HEK293 (cell line): ENCODE data around the gene GLIS1.
A peak's percentile ranks its signal among the peaks of the same experiment; 100 is the strongest.

Experiments
- CTCF ChIA-PET: fragments of 350-600 bp; formaldehyde crosslinking; extraction: SDS; loops from one replicate; lab custom pipeline; 2021; ENCODE audit warnings: antibody characterized with exemption; lab: Yijun Ruan, JAX
- POLR2A ChIA-PET: fragments of 300-600 bp; formaldehyde crosslinking; extraction: SDS; loops from one replicate; lab custom pipeline; 2020; ENCODE audit warnings: antibody characterized with exemption, inconsistent platforms; lab: Yijun Ruan, JAX
- H3K27ac ChIP-seq: fragments of 200-500 bp; sonication (Bioruptor generic); 2 replicates; pipeline ENCODE4 v1.5.1; 2014; ENCODE audit warnings: low read depth, low read length, control low read depth, inconsistent platforms; ENCODE audit errors: extremely low read depth
- H3K36me3 ChIP-seq, 2 experiments: fragments of 200-500 bp in 1 of 2; sonication (Bioruptor generic) in 1 of 2; 1 replicate in 1 of 2; 2 replicates in 1 of 2; pipeline ENCODE4 v1.5.1; 2014 to 2017; ENCODE audit warnings: inconsistent platforms in 2 of 2, low read length in 2 of 2; ENCODE audit not compliant: control insufficient read depth in 2 of 2, insufficient read depth in 1 of 2
- H3K4me1 ChIP-seq: fragments of 200-500 bp; sonication (Bioruptor generic); 2 replicates; pipeline ENCODE4 v1.5.1; 2014; ENCODE audit warnings: mild to moderate bottlenecking, low read length, inconsistent platforms; ENCODE audit not compliant: control insufficient read depth, insufficient read depth
- H3K4me3 ChIP-seq: 2 replicates; pipeline ENCODE4 v1.5.1; 2011; ENCODE audit warnings: low read depth, mild to moderate bottlenecking, control low read depth, low read length, moderate library complexity
- H3K9me3 ChIP-seq: fragments of 200-500 bp; sonication (Bioruptor generic); 2 replicates; pipeline ENCODE4 v1.5.1; 2014; ENCODE audit warnings: low read depth, low read length, inconsistent platforms; ENCODE audit not compliant: control insufficient read depth, insufficient read depth
- BCL11A ChIP-seq: fragments of 450-650 bp; formaldehyde crosslinking; IDR thresholded peaks from 2 replicates; pipeline ENCODE4 v1.5.1; 2016; ENCODE audit warnings: low read depth, missing biosample characterization, missing genetic modification characterization
- BCL11B ChIP-seq: fragments of 450-650 bp; formaldehyde crosslinking; IDR thresholded peaks from 2 replicates; pipeline ENCODE4 v1.5.1; 2016; ENCODE audit warnings: low read depth, missing biosample characterization, missing genetic modification characterization
- FEZF1 ChIP-seq: fragments of 450-650 bp; formaldehyde crosslinking; IDR thresholded peaks from 2 replicates; pipeline ENCODE4 v1.5.1; 2016; ENCODE audit warnings: missing biosample characterization, missing genetic modification characterization
- GLI2 ChIP-seq: fragments of 450-650 bp; formaldehyde crosslinking; IDR thresholded peaks from 2 replicates; pipeline ENCODE4; 2017; ENCODE audit warnings: missing biosample characterization, missing genetic modification characterization, low read depth, borderline replicate concordance
- GLIS1 ChIP-seq: fragments of 450-650 bp; formaldehyde crosslinking; IDR thresholded peaks from 2 replicates; pipeline ENCODE4 v1.5.1; 2016; ENCODE audit warnings: missing biosample characterization, missing genetic modification characterization
- HIC1 ChIP-seq: fragments of 450-650 bp; formaldehyde crosslinking; IDR thresholded peaks from 2 replicates; pipeline ENCODE4 v1.5.1; 2016; ENCODE audit warnings: missing biosample characterization, missing genetic modification characterization
- HOXC10 ChIP-seq: sonication (generic); formaldehyde crosslinking; IDR thresholded peaks from 2 replicates; pipeline ENCODE4 v1.8.1; 2023; ENCODE audit warnings: mild to moderate bottlenecking, missing genetic modification reagents
- TSHZ1 ChIP-seq: fragments of 450-650 bp; formaldehyde crosslinking; IDR thresholded peaks from 2 replicates; pipeline ENCODE4 v1.5.1; 2016; ENCODE audit warnings: missing biosample characterization, missing genetic modification characterization, borderline replicate concordance
- ZBTB11 ChIP-seq: fragments of 450-650 bp; formaldehyde crosslinking; conservative IDR thresholded peaks from 2 replicates; pipeline ENCODE4 v1.5.1; 2016; ENCODE audit warnings: low read depth, missing biosample characterization, missing genetic modification characterization
- ZBTB17 ChIP-seq: fragments of 450-650 bp; formaldehyde crosslinking; IDR thresholded peaks from 2 replicates; pipeline ENCODE4 v1.5.1; 2016; ENCODE audit warnings: missing biosample characterization, missing genetic modification characterization
- ZBTB6 ChIP-seq: fragments of 450-650 bp; formaldehyde crosslinking; IDR thresholded peaks from 2 replicates; pipeline ENCODE4 v1.5.1; 2017; ENCODE audit warnings: missing biosample characterization, missing genetic modification characterization
- ZNF16 ChIP-seq: fragments of 450-650 bp; formaldehyde crosslinking; IDR thresholded peaks from 2 replicates; pipeline ENCODE4 v1.5.1; 2016; ENCODE audit warnings: low read depth, missing biosample characterization, missing genetic modification characterization
- ZNF184 ChIP-seq: fragments of 450-650 bp; IDR thresholded peaks from 2 replicates; pipeline ENCODE4 v1.5.1; 2018; ENCODE audit warnings: missing biosample characterization, mild to moderate bottlenecking, missing genetic modification characterization
- ZNF2 ChIP-seq: fragments of 450-650 bp; formaldehyde crosslinking; IDR thresholded peaks from 2 replicates; pipeline ENCODE4 v1.5.1; 2016; ENCODE audit warnings: missing biosample characterization, missing genetic modification characterization
- ZNF221 ChIP-seq: fragments of 450-650 bp; formaldehyde crosslinking; IDR thresholded peaks from 2 replicates; pipeline ENCODE4 v1.5.1; 2017; ENCODE audit warnings: missing biosample characterization, missing genetic modification characterization, borderline replicate concordance
- ZNF23 ChIP-seq: fragments of 450-650 bp; formaldehyde crosslinking; IDR thresholded peaks from 2 replicates; pipeline ENCODE4 v1.5.1; 2016; ENCODE audit warnings: missing biosample characterization, missing genetic modification characterization, borderline replicate concordance
- ZNF311 ChIP-seq: fragments of 450-650 bp; formaldehyde crosslinking; IDR thresholded peaks from 2 replicates; pipeline ENCODE4 v1.5.1; 2017; ENCODE audit warnings: missing biosample characterization, missing genetic modification characterization, borderline replicate concordance
- ZNF433 ChIP-seq: fragments of 450-650 bp; formaldehyde crosslinking; IDR thresholded peaks from 2 replicates; pipeline ENCODE4 v1.5.1; 2016; ENCODE audit warnings: missing biosample characterization, missing genetic modification characterization, low read depth
- ZNF48 ChIP-seq: fragments of 450-650 bp; formaldehyde crosslinking; IDR thresholded peaks from 2 replicates; pipeline ENCODE4 v1.5.1; 2016; ENCODE audit warnings: missing biosample characterization, missing genetic modification characterization
- ZNF560 ChIP-seq: fragments of 450-650 bp; formaldehyde crosslinking; IDR thresholded peaks from 2 replicates; pipeline ENCODE4 v1.5.1; 2017; ENCODE audit warnings: missing biosample characterization, missing genetic modification characterization, borderline replicate concordance
- ZNF610 ChIP-seq: fragments of 450-650 bp; formaldehyde crosslinking; IDR thresholded peaks from 2 replicates; pipeline ENCODE4 v1.5.1; 2016; ENCODE audit warnings: missing biosample characterization, missing genetic modification characterization, borderline replicate concordance
- ZNF645 ChIP-seq: fragments of 450-650 bp; formaldehyde crosslinking; IDR thresholded peaks from 2 replicates; pipeline ENCODE4; 2016; ENCODE audit warnings: missing biosample characterization, missing genetic modification characterization
- ZNF792 ChIP-seq: fragments of 450-650 bp; formaldehyde crosslinking; IDR thresholded peaks from 2 replicates; pipeline ENCODE4 v1.5.1; 2016; ENCODE audit warnings: missing biosample characterization, missing genetic modification characterization

GLIS1 gene

GRCh38 chr1:53485478-53486394 is 253.2 kb downstream of the GLIS1 start (continued):
- TF ChIP-seq ZNF2 (tag by site-specific recombination) (peak; percentile 60; the same call in 1 of the 2 replicates), ZBTB11 (tag by site-specific recombination) (peak; percentile 82), ZNF433 (tag by site-specific recombination) (no peak), ZNF792 (tag by site-specific recombination) (no peak), HIC1 (0 out of 2 replicates have a peak, but pooled peaks have one; percentile 35), ZNF311 (tag by site-specific recombination) (no peak), GLIS1 (no peak), GLI2 (tag by site-specific recombination) (no peak), BCL11A (no peak), ZBTB17 (tag by site-specific recombination) (peak; percentile 51), ZNF645 (tag by site-specific recombination) (no peak), ZNF16 (tag by site-specific recombination) (no peak), ZNF221 (tag by site-specific recombination) (no peak), ZNF23 (tag by site-specific recombination) (no peak)

- ChIA-PET CTCF (interaction anchor here (0.7 to 7.8 kb wide), 27 partner anchors 10 to 1818 kb away, joined by 3 to 79 read pairs (median 4); no protein-coding TSS in a partner anchor), POLR2A (no interaction called here)
- H3K4me3 ChIP-seq = no peak overlapping the region
- H3K27ac ChIP-seq = no peak overlapping the region
- H3K4me1 ChIP-seq = no peaks in the 10 kb centered on the region
- no peaks in the 10 kb centered on the region for H3K36me3 ChIP-seq
- H3K9me3 ChIP-seq = no peaks in the 10 kb centered on the region
- no peak for TF ChIP-seq BCL11B
- TF ChIP-seq ZNF311 (tag by site-specific recombination) = no peak
- no peak for TF ChIP-seq ZNF48 (tag by site-specific recombination)
- no peak for TF ChIP-seq ZNF184 (tag by site-specific recombination)
- TF ChIP-seq TSHZ1 (tag by site-specific recombination) = no peak
- no peak for TF ChIP-seq ZNF610 (tag by site-specific recombination)
- TF ChIP-seq HOXC10 (CRISPR knock-in tag) = no peak
- TF ChIP-seq FEZF1 (tag by site-specific recombination) = no peak
- TF ChIP-seq ZNF560 = no peak
- TF ChIP-seq ZBTB6 (tag by site-specific recombination) = no peak
Measured at GRCh38 chr1:53484705-53485477, 254.1 kb downstream of the GLIS1 start.
